ENCODE data around the gene NUP85.
A peak's percentile ranks its signal among the peaks of the same experiment; 100 is the strongest.

NUP85 gene

DNA sequence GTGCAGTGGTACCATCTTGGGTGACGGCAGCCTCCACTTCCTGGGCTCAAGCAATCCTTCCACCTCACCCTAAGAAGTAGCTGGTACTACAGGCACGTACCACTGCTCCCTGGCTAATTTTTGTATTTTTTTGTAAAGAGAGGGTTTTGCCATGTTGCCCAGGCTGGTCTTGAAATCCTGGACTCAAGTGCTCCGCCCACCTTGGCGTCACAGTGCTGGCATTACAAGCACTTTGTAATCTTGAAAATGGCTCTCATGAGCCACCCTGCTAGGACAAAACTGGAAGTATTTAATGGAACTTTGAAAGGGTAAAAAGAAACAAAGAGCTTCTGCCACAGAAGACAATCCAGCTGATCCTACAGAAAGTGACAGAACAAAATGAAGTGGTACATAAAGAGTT is 32.0 kb upstream of the NUP85 start:
- H3K4me3 ChIP-seq (ENCODE audit: low read depth, low read length), result no peak overlapping the region
- DNase-seq (ENCODE audit: low read depth), result no peak
- TF ChIP-seq, protein P1, sequence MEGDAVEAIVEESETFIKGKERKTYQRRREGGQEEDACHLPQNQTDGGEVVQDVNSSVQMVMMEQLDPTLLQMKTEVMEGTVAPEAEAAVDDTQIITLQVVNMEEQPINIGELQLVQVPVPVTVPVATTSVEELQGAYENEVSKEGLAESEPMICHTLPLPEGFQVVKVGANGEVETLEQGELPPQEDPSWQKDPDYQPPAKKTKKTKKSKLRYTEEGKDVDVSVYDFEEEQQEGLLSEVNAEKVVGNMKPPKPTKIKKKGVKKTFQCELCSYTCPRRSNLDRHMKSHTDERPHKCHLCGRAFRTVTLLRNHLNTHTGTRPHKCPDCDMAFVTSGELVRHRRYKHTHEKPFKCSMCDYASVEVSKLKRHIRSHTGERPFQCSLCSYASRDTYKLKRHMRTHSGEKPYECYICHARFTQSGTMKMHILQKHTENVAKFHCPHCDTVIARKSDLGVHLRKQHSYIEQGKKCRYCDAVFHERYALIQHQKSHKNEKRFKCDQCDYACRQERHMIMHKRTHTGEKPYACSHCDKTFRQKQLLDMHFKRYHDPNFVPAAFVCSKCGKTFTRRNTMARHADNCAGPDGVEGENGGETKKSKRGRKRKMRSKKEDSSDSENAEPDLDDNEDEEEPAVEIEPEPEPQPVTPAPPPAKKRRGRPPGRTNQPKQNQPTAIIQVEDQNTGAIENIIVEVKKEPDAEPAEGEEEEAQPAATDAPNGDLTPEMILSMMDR (IDR thresholded peaks at IDR 0.05; ENCODE audit: low read depth, low read length, missing control alignments), result no peak
- in situ Hi-C loops (cut with HindIII; ENCODE audit: low sequenced_read_pairs), result no loop called here

DNA sequence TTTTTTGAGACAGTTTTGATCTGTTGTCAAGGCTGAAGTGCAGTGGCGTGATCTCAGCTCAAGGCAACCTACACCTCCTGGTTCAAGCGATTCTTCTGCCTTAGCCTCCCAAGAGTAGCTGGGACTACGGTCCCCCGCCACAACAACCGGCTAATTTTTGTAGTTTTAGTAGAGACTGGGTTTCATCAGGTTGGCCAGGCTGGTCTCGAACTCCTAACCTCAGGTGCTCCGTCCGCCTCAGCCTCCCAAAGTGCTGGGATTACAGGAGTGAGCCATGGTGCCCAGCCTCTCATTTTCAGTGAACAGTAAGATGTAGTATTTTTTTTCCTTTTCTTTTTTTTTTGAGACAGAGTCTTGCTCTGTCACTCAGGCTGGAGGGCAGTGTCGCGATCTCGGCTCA is 30.5 kb upstream of the NUP85 start:
- no peak overlapping the region for H3K4me3 ChIP-seq (ENCODE audit: low read depth, low read length)
- in situ Hi-C loops (cut with HindIII; ENCODE audit: low sequenced_read_pairs), result no loop called here
- TF ChIP-seq, protein P1 (IDR thresholded peaks at IDR 0.05; ENCODE audit: low read depth, low read length, missing control alignments), result no peak
- DNase-seq (ENCODE audit: low read depth), result no peak

DNA sequence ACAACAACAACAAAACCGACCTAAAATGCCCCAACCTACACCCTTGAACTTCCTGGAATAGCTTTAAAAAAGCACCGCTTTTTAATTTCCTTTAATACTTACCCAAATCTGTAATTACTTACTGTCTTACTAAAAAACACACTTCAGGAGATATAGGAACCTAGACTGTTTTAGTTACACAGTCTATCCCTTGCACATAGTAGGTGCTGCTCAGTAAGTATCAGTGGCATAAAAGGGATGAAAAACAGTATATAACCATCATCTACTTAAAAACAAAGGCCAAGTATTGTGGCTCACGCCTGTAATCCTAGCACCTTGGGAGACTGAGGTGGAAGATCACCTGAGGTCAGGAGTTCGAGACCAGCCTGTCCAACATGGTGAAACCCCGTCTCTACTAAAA is 28.9 kb upstream of the NUP85 start:
- DNase-seq (ENCODE audit: low read depth), result no peak
- in situ Hi-C loops (cut with HindIII; ENCODE audit: low sequenced_read_pairs), result no loop called here

DNA sequence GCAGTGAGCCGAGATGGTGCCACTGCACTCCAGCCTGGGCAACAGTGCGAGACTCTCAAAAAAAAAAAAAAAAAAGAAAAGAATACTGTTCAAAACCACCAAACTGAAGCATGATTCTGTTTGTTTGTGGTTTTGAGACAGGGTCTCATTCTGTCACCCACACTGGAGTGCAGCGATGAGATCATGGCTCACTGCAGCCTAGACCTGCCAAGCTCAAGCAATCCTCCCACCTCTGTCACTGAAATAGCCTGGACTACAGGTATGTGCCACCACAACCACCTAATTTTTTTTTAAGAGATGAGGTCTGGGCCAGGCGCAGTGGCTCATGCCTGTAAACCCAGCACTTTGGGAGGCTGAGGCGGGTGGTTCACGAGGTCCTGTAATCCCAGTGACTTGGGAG is 27.0 kb upstream of the NUP85 start:
- TF ChIP-seq, protein P1 (IDR thresholded peaks at IDR 0.05; ENCODE audit: low read depth, low read length, missing control alignments), result no peak
- H3K4me3 ChIP-seq (ENCODE audit: low read depth, low read length), result no peak overlapping the region
- in situ Hi-C loops (cut with HindIII; ENCODE audit: low sequenced_read_pairs), result no loop called here
- DNase-seq (ENCODE audit: low read depth), result no peak

More for the DNA sequence above, 28.9 kb upstream of the NUP85 start:
- TF ChIP-seq, protein P1 (IDR thresholded peaks at IDR 0.05; ENCODE audit: low read depth, low read length, missing control alignments), result no peak
- H3K4me3 ChIP-seq (ENCODE audit: low read depth, low read length), result no peak overlapping the region

DNA sequence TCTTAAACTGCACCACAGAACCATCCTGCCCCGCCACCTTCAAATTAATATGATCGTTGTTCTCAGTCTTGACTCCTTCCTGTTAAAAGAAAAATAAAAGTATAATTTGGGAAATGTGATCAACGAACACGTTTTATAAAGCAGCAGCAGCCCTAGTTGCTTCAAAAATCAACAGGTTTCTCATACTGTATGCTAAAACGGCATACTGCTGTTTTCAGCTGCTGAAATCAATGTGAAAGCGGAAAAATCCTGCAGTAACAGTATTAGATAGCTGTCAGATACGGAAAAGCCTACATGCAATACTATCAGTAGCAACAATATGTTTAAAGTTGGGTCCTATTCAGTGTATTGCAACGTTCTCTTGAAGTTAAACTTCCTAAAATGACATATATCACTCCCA is 24.4 kb upstream of the NUP85 start:
- H3K4me3 ChIP-seq (ENCODE audit: low read depth, low read length), result peak overlapping the region; percentile 82
- in situ Hi-C loops (cut with HindIII; ENCODE audit: low sequenced_read_pairs), result no loop called here
- TF ChIP-seq, protein P1 (IDR thresholded peaks at IDR 0.05; ENCODE audit: low read depth, low read length, missing control alignments), result no peak
- no peak for DNase-seq (ENCODE audit: low read depth)

DNA sequence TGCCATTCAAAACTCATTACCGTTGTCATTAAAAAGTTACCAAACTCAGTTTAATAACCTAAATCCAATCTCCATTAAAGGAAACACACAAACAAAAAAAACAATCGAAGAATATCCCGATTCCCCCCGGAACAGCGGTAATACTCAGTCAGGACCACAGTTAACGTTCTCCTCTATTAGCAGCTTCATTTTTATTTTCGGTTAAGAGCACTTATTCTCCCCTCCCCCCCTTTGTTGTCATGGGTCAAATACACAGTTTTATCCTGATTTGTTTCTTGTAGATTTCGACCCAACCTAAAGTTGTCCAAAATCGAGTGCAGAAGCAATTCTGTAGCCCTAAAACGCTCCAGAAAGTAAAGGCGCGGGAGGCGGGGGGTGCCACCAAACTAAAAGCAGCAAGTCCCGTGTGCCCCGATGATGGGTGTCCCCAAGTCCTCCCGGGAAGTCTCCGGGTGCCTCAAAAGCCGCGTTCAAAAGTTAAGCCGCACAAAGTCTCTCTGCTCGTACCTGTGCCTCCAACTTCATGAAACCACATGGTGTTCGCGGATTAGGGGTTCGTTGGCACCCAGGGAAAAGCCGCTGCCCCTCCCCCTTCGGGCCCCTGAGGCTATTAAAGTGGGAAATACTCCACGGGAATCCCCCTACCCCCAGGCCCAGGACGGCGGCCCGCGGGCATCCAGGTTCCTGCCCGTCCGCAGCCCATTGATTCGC is 23.7 kb upstream of the NUP85 start:
- in situ Hi-C loops (cut with HindIII; ENCODE audit: low sequenced_read_pairs), result no loop called here
- peak overlapping the region; percentile 82 for H3K4me3 ChIP-seq (ENCODE audit: low read depth, low read length)
- TF ChIP-seq, protein P1 (IDR thresholded peaks at IDR 0.05; ENCODE audit: low read depth, low read length, missing control alignments), result no peak
- DNase-seq (ENCODE audit: low read depth), result no peak
